Measurements from ENCODE around the gene INHBE.

Gene INHBE

DNA sequence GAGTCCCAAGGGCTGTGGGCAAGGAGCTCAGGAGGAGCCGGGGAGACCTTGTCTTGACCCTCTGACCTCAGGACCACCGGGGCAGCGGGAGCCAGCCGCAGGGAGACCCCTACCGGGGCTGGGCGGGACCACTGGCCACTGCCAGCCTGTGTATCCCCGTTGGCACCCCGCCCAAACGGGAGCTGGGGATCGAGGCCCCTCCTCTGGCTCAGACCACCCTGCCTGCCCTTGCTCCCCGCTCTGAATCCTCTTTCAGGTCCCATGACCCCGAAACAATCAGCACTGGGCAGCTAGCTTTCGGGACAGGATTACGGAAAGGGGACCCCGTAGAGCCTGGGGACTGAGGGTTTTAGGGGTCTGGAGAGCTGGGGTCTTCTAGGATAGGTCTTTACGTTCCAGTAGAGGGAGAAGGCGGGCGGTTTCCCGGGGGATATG, 5.8 kb downstream of the INHBE start:
- peak overlapping the region; percentile 56 for H3K4me3 ChIP-seq (ENCODE audit: low read depth, low read length)

- H3K4me3 ChIP-seq (ENCODE audit: low read depth, low read length): peak overlapping the region; percentile 86
Measured at GRCh38 chr12:57461276-57461916, 6.3 kb downstream of the INHBE start.

DNA sequence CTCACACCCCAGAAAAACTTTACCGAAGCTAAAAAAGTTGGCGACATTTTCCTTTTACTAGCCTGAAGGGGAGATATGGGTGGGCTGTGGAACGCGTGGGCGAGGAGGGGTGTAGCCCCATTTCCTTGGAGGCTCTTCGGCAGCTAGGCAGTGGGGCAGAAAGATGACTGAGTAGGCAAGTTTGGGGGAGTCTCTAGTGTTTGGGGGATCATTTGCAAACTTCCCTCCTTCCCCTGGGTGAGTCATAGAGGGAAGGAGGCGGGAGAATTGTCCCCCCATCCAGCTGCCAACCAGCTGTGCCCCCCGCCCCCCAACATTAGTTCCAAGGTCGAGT, 6.8 kb downstream of the INHBE start:
- peak overlapping the region; percentile 86 for H3K4me3 ChIP-seq (ENCODE audit: low read depth, low read length)

DNA sequence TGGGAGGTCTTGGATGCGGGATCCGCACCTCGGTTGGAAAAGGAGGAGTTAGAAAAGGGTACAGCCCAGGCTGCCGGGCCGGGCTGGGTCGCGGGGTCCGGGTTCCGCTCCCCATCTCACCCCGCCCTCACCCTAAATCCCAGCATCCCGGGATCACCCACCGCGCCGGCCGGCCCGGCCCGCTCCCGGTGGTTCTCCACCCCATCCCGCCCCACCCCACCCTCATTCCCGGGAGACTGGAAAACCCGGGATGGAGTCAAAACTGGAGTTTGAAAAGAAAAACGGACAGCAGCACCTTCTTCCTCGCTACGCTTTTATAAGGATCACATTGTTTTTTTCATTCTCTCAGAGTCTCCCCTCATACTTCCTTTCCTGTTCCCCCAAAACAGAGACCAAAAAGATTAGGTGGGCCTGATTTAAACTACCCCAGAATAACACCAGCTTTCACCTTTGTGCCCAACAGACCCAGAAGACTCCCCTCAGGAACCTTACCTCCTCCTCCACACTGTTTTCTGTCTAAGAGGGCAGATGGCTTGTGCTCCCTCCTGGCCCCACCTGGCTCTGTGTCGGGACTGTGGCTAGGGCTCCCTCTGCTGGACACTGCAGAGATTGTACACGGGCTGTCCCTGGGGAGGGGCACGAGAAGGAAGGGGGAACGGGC, 7.3 kb downstream of the INHBE start:
- peak overlapping the region; percentile 86 for H3K4me3 ChIP-seq (ENCODE audit: low read depth, low read length)

- no peak overlapping the region for H3K4me3 ChIP-seq (ENCODE audit: low read depth, low read length)
Measured at GRCh38 chr12:57462912-57463253, 7.8 kb downstream of the INHBE start.

GRCh38 chr12:57464569-57464968, 9.5 kb downstream of the INHBE start:
- H3K4me3 ChIP-seq (ENCODE audit: low read depth, low read length): no peak overlapping the region

GRCh38 chr12:57465030-57465746, 10.1 kb downstream of the INHBE start:
- no peak overlapping the region for H3K4me3 ChIP-seq (ENCODE audit: low read depth, low read length)

GRCh38 chr12:57465747-57466505, 10.8 kb downstream of the INHBE start:
- no peak overlapping the region for H3K4me3 ChIP-seq (ENCODE audit: low read depth, low read length)

DNA sequence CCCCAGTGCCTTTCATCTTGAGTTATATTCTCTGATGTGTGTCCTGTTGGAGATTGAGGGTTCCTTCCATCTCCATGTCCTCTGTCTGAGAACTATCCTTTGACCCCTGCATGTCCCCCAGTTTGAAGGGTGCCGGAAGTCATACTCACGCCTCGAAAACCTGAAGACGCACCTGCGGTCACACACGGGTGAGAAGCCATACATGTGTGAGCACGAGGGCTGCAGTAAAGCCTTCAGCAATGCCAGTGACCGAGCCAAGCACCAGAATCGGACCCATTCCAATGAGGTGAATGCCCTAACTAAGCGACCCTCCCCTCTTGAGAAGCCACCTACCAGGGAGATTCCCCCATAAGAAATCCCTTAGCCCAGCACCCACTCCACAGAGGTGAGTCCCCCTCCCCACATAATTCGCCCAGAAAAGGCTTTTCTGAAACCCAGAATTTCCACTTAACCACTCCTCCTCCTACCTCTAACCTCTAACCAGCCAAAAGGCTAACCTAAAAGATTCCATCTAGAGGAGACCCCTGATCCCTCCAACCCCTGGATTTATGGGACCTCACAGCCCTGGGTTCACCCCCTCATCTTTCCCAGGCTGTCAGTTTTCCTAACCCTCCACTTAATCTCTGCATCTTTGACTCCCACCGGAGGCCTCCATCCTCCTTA, 12.2 kb downstream of the INHBE start:
- H3K4me3 ChIP-seq (ENCODE audit: low read depth, low read length): no peak overlapping the region

GRCh38 chr12:57467915-57468314, 12.8 kb downstream of the INHBE start:
- no peak overlapping the region for H3K4me3 ChIP-seq (ENCODE audit: low read depth, low read length)

DNA sequence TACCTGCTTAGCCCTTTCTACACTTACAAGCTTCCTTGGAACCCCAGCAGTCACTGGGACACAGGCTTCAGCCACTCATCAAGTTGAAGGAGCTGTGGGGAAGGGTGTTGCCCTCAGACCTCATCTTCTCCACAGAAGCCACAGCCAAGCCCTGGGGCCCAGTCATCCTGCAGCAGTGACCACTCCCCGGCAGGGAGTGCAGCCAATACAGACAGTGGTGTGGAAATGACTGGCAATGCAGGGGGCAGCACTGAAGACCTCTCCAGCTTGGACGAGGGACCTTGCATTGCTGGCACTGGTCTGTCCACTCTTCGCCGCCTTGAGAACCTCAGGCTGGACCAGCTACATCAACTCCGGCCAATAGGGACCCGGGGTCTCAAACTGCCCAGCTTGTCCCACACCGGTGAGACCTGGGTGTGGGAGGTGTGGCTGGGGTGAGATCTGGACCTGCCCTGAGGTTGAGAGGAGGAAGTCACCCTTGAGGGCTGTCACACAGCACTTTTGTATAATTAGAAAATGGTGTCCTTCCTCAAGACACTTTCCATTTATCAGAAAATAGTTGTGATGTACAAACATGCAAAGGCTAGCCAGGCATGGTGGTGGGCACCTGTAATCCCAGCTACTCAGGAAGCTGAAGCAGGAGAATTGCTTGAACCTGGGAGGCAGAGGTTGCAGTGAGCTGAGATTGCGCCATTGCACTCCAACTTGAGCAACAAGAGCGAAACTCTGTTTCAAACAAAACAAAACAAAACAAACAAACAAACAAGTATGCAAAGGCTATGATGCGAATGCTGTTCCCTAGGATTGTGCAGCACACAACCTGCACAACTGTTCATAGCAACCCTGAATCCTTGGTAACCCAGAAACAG, 14.4 kb downstream of the INHBE start:
- H3K4me3 ChIP-seq (ENCODE audit: low read depth, low read length): no peak overlapping the region

GRCh38 chr12:57470286-57470969, 15.3 kb downstream of the INHBE start:
- H3K4me3 ChIP-seq (ENCODE audit: low read depth, low read length): no peak overlapping the region

GRCh38 chr12:57470970-57471656, 16.0 kb downstream of the INHBE start:
- H3K4me3 ChIP-seq (ENCODE audit: low read depth, low read length): no peak overlapping the region

GRCh38 chr12:57471661-57472060, 16.6 kb downstream of the INHBE start:
- no peak overlapping the region for H3K4me3 ChIP-seq (ENCODE audit: low read depth, low read length)

GRCh38 chr12:57472391-57472790, 17.3 kb downstream of the INHBE start:
- no peak overlapping the region for H3K4me3 ChIP-seq (ENCODE audit: low read depth, low read length)

GRCh38 chr12:57473392-57473791, 18.3 kb downstream of the INHBE start:
- no peak overlapping the region for H3K4me3 ChIP-seq (ENCODE audit: low read depth, low read length)

DNA sequence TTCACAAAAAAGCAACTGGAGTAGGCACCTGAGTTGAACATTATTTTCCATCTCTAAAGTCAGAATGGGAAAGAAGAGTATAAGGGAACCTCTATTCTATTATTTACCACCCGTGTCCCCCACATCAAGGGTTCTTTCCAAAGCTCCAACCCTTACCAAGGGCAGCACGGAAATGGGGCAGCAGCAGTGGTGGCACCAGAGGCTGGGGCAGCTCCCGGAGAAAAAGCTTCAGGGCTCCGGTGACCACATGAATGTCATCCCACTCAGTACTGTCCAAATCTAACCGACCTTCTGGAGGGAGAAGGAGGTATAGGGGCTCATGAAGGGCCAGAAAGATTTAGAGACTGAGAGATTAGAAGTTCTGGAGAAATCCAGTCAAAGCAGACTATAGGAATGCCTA, 18.8 kb downstream of the INHBE start:
- no peak overlapping the region for H3K4me3 ChIP-seq (ENCODE audit: low read depth, low read length)

- H3K4me3 ChIP-seq (ENCODE audit: low read depth, low read length): no peak overlapping the region
Measured at GRCh38 chr12:57474430-57474829, 19.3 kb downstream of the INHBE start.

GRCh38 chr12:57474862-57475261, 19.8 kb downstream of the INHBE start:
- no peak overlapping the region for H3K4me3 ChIP-seq (ENCODE audit: low read depth, low read length)

Data from iPS-11a (cell line).